Measurements from ENCODE around the gene LORICRIN.

DNA sequence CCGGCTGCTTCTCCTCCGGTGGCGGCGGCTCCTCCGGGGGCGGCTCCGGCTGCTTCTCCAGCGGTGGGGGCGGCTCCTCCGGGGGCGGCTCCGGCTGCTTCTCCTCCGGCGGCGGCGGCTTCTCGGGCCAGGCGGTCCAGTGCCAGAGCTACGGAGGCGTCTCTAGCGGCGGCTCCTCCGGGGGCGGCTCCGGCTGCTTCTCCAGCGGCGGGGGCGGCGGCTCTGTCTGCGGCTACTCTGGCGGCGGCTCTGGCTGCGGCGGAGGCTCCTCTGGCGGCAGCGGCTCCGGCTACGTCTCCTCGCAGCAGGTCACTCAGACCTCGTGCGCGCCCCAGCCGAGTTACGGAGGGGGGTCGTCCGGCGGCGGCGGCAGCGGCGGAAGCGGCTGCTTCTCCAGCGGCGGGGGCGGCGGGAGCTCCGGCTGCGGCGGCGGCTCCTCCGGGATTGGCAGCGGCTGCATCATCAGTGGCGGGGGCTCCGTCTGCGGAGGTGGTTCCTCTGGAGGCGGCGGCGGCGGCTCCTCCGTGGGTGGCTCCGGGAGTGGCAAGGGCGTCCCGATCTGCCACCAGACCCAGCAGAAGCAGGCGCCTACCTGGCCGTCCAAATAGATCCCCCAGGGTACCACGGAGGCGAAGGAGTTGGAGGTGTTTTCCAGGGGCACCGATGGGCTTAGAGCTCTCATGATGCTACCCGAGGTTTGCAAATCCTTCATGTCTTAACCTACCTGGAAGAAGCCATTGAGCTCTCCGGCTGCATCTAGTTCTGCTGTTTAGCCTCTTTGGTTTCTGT is 2.0 kb downstream of the LORICRIN start:
- TF ChIP-seq EZH2 (IDR thresholded peaks at IDR 0.05; ENCODE audit: low read length, unreplicated experiment) = peak; percentile 87
- TF ChIP-seq CTCF (conservative IDR thresholded peaks at IDR 0.05; ENCODE audit: low read depth, low read length) = no peak
